Measurements from ENCODE around the gene CA11.

DNA sequence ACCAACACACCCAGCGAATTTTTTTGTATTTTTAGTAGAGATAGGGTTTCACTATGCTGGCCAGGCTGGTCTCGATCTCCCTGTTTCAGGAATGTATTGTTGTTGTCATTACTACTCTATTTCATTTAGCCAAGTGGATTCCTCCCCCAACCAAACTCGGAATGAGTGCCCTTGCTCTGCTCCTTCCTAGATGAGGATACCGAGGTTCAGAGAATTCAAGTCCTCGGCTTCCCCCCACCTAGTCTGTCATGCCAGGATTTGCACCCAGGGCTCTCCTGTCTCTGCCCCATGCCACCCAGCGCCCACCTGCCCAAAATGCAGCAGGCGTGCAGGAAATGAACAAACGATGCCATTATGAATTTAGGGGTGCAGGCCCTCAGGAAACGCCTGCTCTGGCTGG lies 43.0 kb downstream of the CA11 start:
- TF ChIP-seq MAX (IDR thresholded peaks at IDR 0.05), result no peak
- no peak for TF ChIP-seq TCF12 (IDR thresholded peaks at IDR 0.05; ENCODE audit: low read depth)
